HL-60 (cell line): ENCODE results near the gene SHC2.

Experiments
- DNase-seq, 2 experiments: peaks; one replicate each; pipeline ENCODE4 v3.0.0-alpha.2; 2010 to 2020; ENCODE audit warnings: low read depth in 1 of 2, low spot score in 1 of 2
- H3K27ac ChIP-seq: fragments of 250-450 bp; sonication (Bioruptor Pico); replicated peaks from 2 replicates; pipeline ENCODE4 v1.5.1; 2020; ENCODE audit warnings: mild to moderate bottlenecking, moderate library complexity
- H3K27me3 ChIP-seq: fragments of 250-450 bp; sonication (Bioruptor Pico); 2 replicates; pipeline ENCODE4 v1.5.1; 2021; ENCODE audit warnings: mild to moderate bottlenecking, moderate library complexity; ENCODE audit not compliant: insufficient read depth, poor library complexity, severe bottlenecking
- H3K4me3 ChIP-seq: replicated peaks from 2 replicates; pipeline ENCODE4 v1.5.1; 2011; ENCODE audit warnings: mild to moderate bottlenecking, control low read depth, low read length; ENCODE audit not compliant: insufficient read depth
- CTCF ChIP-seq: IDR thresholded peaks from one replicate; pipeline ENCODE4 v1.5.1; 2011; ENCODE audit warnings: low read length, control low read depth, inconsistent platforms; ENCODE audit not compliant: insufficient read depth
- GABPA ChIP-seq: IDR thresholded peaks from 2 replicates; pipeline ENCODE4 v1.6.1; 2012; ENCODE audit warnings: low read depth
- POLR2AphosphoS5 ChIP-seq: IDR thresholded peaks from 2 replicates; pipeline ENCODE4 v1.6.1; 2012; ENCODE audit warnings: low read depth
- REST ChIP-seq: IDR thresholded peaks from 2 replicates; pipeline ENCODE4 v1.6.1; 2012; ENCODE audit warnings: low read depth; ENCODE audit not compliant: insufficient replicate concordance
- SPI1 ChIP-seq: IDR thresholded peaks from 2 replicates; pipeline ENCODE4 v1.6.1; 2012; ENCODE audit warnings: low read depth, mild to moderate bottlenecking, borderline replicate concordance

SHC2 gene

GRCh38 chr19:371501-372168 lies 89.2 kb downstream of the SHC2 start:
- H3K27me3 ChIP-seq = no peaks in the 10 kb centered on the region
- no peak overlapping the region for H3K4me3 ChIP-seq
- no peak for DNase-seq
- no peak overlapping the region for H3K27ac ChIP-seq
- TF ChIP-seq GABPA (no peak), CTCF (no peak), POLR2AphosphoS5 (no peak), SPI1 (no peak), REST (no peak)

GRCh38 chr19:370641-371330 lies 90.0 kb downstream of the SHC2 start:
- TF ChIP-seq SPI1 (no peak), REST (no peak), CTCF (no peak), GABPA (no peak), POLR2AphosphoS5 (no peak)
- Histone ChIP-seq H3K4me3 (no peak overlapping the region), H3K27me3 (no peaks in the 10 kb centered on the region), H3K27ac (no peak overlapping the region)
- no peak for DNase-seq

- Histone ChIP-seq H3K27me3 (no peaks in the 10 kb centered on the region), H3K4me3 (no peak overlapping the region), H3K27ac (no peak overlapping the region)
- TF ChIP-seq CTCF (no peak), SPI1 (no peak), REST (no peak), POLR2AphosphoS5 (no peak), GABPA (no peak)
- no peak for DNase-seq
Measured at GRCh38 chr19:369876-370275, 91.0 kb downstream of the SHC2 start.
